Measurements from ENCODE around the gene HSPA1B.
"Not testable (repeated sequence)": the region's sequence is repeated elsewhere in the genome, so short reads cannot be mapped to it uniquely, and the experiment has no call there.

Gene HSPA1B

GRCh38 chr6:31864123-31864562 lies 36.6 kb downstream of the HSPA1B start:
- Mint-ChIP-seq H3K27me3 (peaks cover 18% of the 10 kb centered on the region), H3K4me1 (peaks cover 28% of the 10 kb centered on the region), H3K27ac (peak overlapping the region; percentile 87), H3K4me3 (peak overlapping the region; percentile 88)
- H3K9me3 Mint-ChIP-seq, DNase-seq, H3K36me3 Mint-ChIP-seq: not testable (repeated sequence)
- CTCF ChIA-PET = interaction anchor here (1.4 kb wide), 2 partner anchors 33 to 87 kb away, joined by 3 to 5 read pairs; partner anchors contain the start of gene EHMT2

GRCh38 chr6:31864818-31865204 lies 37.3 kb downstream of the HSPA1B start:
- peak overlapping the region; percentile 23 for H3K4me3 Mint-ChIP-seq
- CTCF ChIA-PET = interaction anchor here (0.9 kb wide), 1 partner anchor 34 kb away, joined by 4 read pairs; no protein-coding TSS in a partner anchor
- peaks cover 23% of the 10 kb centered on the region for H3K27me3 Mint-ChIP-seq
- H3K36me3 Mint-ChIP-seq = peaks cover 6% of the 10 kb centered on the region
- H3K27ac Mint-ChIP-seq = peak overlapping the region; percentile 87
- peaks cover 28% of the 10 kb centered on the region for H3K4me1 Mint-ChIP-seq
- no peak for DNase-seq
- H3K9me3 Mint-ChIP-seq = no peaks in the 10 kb centered on the region

GRCh38 chr6:31865205-31866118 lies 37.9 kb downstream of the HSPA1B start:
- Mint-ChIP-seq H3K27ac (peak overlapping the region; percentile 87), H3K36me3 (peaks cover 3% of the 10 kb centered on the region), H3K27me3 (peaks cover 26% of the 10 kb centered on the region), H3K9me3 (no peaks in the 10 kb centered on the region), H3K4me3 (no peak overlapping the region), H3K4me1 (peaks cover 29% of the 10 kb centered on the region)
- DNase-seq = no peak
- CTCF ChIA-PET = interaction anchor here (0.9 kb wide), 1 partner anchor 35 kb away, joined by 4 read pairs; no protein-coding TSS in a partner anchor

GRCh38 chr6:31868658-31868971 lies 41.1 kb downstream of the HSPA1B start:
- DNase-seq, H3K36me3 Mint-ChIP-seq, H3K9me3 Mint-ChIP-seq, CTCF ChIA-PET, H3K27ac Mint-ChIP-seq, H3K4me3 Mint-ChIP-seq: not testable (repeated sequence)
- Mint-ChIP-seq H3K27me3 (peaks cover 44% of the 10 kb centered on the region), H3K4me1 (peaks cover 22% of the 10 kb centered on the region)

- H3K36me3 Mint-ChIP-seq = no peaks in the 10 kb centered on the region
- no peak overlapping the region for H3K27ac Mint-ChIP-seq
- no peaks in the 10 kb centered on the region for H3K9me3 Mint-ChIP-seq
- CTCF ChIA-PET = no interaction called here
- H3K4me3 Mint-ChIP-seq = no peak overlapping the region
- peaks cover 48% of the 10 kb centered on the region for H3K27me3 Mint-ChIP-seq
- peaks cover 17% of the 10 kb centered on the region for H3K4me1 Mint-ChIP-seq
- no peak for DNase-seq
Observed at GRCh38 chr6:31869343-31869742, 41.8 kb downstream of the HSPA1B start.

- CTCF ChIA-PET = no interaction called here
- no peak for DNase-seq
- no peak overlapping the region for H3K4me3 Mint-ChIP-seq
- H3K36me3 Mint-ChIP-seq = no peaks in the 10 kb centered on the region
- H3K27ac Mint-ChIP-seq = no peak overlapping the region
- H3K4me1 Mint-ChIP-seq = peaks cover 11% of the 10 kb centered on the region
- H3K9me3 Mint-ChIP-seq = no peaks in the 10 kb centered on the region
- H3K27me3 Mint-ChIP-seq = peaks cover 49% of the 10 kb centered on the region
Observed at GRCh38 chr6:31870385-31870921, 42.9 kb downstream of the HSPA1B start.

GRCh38 chr6:31871046-31871659 lies 43.6 kb downstream of the HSPA1B start:
- no peaks in the 10 kb centered on the region for H3K9me3 Mint-ChIP-seq
- H3K27ac Mint-ChIP-seq = no peak overlapping the region
- H3K27me3 Mint-ChIP-seq = peaks cover 48% of the 10 kb centered on the region
- DNase-seq = no peak
- no peak overlapping the region for H3K4me3 Mint-ChIP-seq
- H3K36me3 Mint-ChIP-seq = no peaks in the 10 kb centered on the region
- H3K4me1 Mint-ChIP-seq = peaks cover 11% of the 10 kb centered on the region
- CTCF ChIA-PET = no interaction called here

- DNase-seq = no peak
- H3K9me3 Mint-ChIP-seq = no peaks in the 10 kb centered on the region
- peaks cover 48% of the 10 kb centered on the region for H3K27me3 Mint-ChIP-seq
- no peaks in the 10 kb centered on the region for H3K36me3 Mint-ChIP-seq
- H3K4me1 Mint-ChIP-seq = peaks cover 11% of the 10 kb centered on the region
- CTCF ChIA-PET = no interaction called here
- no peak overlapping the region for H3K4me3 Mint-ChIP-seq
- H3K27ac Mint-ChIP-seq = no peak overlapping the region
Observed at GRCh38 chr6:31874084-31874670, 46.6 kb downstream of the HSPA1B start.

GRCh38 chr6:31874836-31875572 lies 47.5 kb downstream of the HSPA1B start:
- peaks cover 6% of the 10 kb centered on the region for H3K36me3 Mint-ChIP-seq
- no peak for DNase-seq
- peaks cover 11% of the 10 kb centered on the region for H3K4me1 Mint-ChIP-seq
- no peaks in the 10 kb centered on the region for H3K9me3 Mint-ChIP-seq
- CTCF ChIA-PET = no interaction called here
- no peak overlapping the region for H3K4me3 Mint-ChIP-seq
- peaks cover 44% of the 10 kb centered on the region for H3K27me3 Mint-ChIP-seq
- H3K27ac Mint-ChIP-seq = no peak overlapping the region

- Mint-ChIP-seq H3K36me3 (peaks cover 10% of the 10 kb centered on the region), H3K4me1 (peaks cover 9% of the 10 kb centered on the region), H3K4me3 (no peak overlapping the region), H3K27ac (no peak overlapping the region), H3K9me3 (no peaks in the 10 kb centered on the region), H3K27me3 (peaks cover 37% of the 10 kb centered on the region)
- CTCF ChIA-PET = no interaction called here
- no peak for DNase-seq
Observed at GRCh38 chr6:31875877-31876276, 48.3 kb downstream of the HSPA1B start.

- H3K4me3 Mint-ChIP-seq = no peak overlapping the region
- H3K27me3 Mint-ChIP-seq = peaks cover 32% of the 10 kb centered on the region
- H3K4me1 Mint-ChIP-seq = peaks cover 5% of the 10 kb centered on the region
- CTCF ChIA-PET = no interaction called here
- H3K9me3 Mint-ChIP-seq = no peaks in the 10 kb centered on the region
- peaks cover 15% of the 10 kb centered on the region for H3K36me3 Mint-ChIP-seq
- DNase-seq = no peak
- H3K27ac Mint-ChIP-seq = no peak overlapping the region
Observed at GRCh38 chr6:31876357-31876756, 48.8 kb downstream of the HSPA1B start.

- CTCF ChIA-PET = no interaction called here
- H3K9me3 Mint-ChIP-seq = no peaks in the 10 kb centered on the region
- DNase-seq = no peak
- H3K27ac Mint-ChIP-seq = no peak overlapping the region
- no peak overlapping the region for H3K4me3 Mint-ChIP-seq
- peaks cover 2% of the 10 kb centered on the region for H3K4me1 Mint-ChIP-seq
- H3K27me3 Mint-ChIP-seq = peaks cover 25% of the 10 kb centered on the region
- H3K36me3 Mint-ChIP-seq = peaks cover 19% of the 10 kb centered on the region
Observed at GRCh38 chr6:31877125-31877650, 49.6 kb downstream of the HSPA1B start.

- Mint-ChIP-seq H3K27ac (no peak overlapping the region), H3K9me3 (no peaks in the 10 kb centered on the region), H3K27me3 (peaks cover 25% of the 10 kb centered on the region), H3K4me1 (peaks cover 2% of the 10 kb centered on the region), H3K4me3 (no peak overlapping the region), H3K36me3 (peaks cover 23% of the 10 kb centered on the region)
- CTCF ChIA-PET = interaction anchor here (1.2 kb wide), 1 partner anchor 108 kb away, joined by 4 read pairs; no protein-coding TSS in a partner anchor
- DNase-seq = no peak
Observed at GRCh38 chr6:31877651-31878161, 50.2 kb downstream of the HSPA1B start.

Measured in activated naive CD4-positive, alpha-beta T cell treated with anti-CD3 and anti-CD28 coated beads, Interleukin-2, amount 10 ng/mL, durations not matched to agents 7 days and 5 days (primary cell).